ENCODE data around the gene PRKACA. TPM values are rescaled to one million over a fixed set of nuclear protein-coding genes. Genes with fewer than 3 reads are reported as not detected.

Gene PRKACA
- total and polyA plus RNA-seq, 10 of the 15 experiments (the other 5 are each of a cell fraction or from before 2014, with no cell fraction given) = 0.53 to 68.5 (median 11.2) TPM

DNA sequence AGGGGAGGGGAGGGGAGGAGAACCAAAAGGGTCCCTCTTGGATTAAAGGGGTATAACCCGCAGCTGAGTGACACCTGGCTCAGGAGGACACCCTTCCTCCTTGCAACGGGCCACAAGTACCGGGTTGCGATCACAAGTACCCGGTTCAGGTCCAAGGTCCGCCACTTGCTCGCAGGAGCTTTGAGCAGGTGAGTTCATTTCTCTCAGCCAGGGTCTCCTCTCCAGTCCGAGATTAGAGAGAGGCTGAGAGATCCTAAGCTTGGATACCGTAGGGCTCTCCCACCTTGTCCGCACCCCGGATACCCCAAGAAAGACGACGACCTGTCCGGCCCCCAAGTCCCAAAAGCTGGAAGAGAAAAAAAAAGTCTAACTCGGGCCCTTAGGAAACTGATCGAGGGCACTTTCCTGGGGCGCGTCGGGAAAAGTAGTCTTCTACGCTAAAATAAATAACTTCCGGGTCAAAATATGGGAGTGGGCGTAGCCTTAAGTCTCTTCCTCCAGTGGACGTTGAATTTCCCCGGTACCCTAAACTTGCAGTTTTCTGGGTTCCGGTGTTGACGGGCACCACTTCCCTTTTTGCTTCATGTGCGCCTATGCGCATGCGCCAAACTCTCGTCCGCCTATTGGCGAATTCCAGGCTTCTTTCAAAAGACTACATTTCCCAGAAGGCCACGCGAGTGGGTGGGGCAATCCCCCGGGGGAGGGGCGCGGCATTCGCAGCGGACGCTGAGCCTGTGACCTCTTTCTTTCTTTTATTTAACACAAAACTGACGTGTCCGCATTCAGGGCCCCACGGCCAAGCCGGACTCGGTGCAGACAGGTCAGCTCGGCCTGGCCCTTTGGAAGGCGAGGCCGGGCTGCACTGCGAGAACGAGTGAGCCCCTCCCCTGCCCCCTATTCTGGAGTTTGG is 36.4 kb downstream of the PRKACA start (continued):
- TF ChIP-seq RB1 (IDR thresholded peaks at IDR 0.05; ENCODE audit: borderline replicate concordance) (peak; percentile 62; the same call in 1 of the 2 replicates), KLF5 (IDR thresholded peaks at IDR 0.05; ENCODE audit: partially characterized antibody) (peak; percentile 54), PML (IDR thresholded peaks at IDR 0.05; ENCODE audit: low read length) (peak; percentile 88; the same call in 1 of the 2 replicates), CREM (IDR thresholded peaks at IDR 0.05; ENCODE audit: low read depth) (peak; percentile 90), SMAD5 (IDR thresholded peaks at IDR 0.05; ENCODE audit: low read depth) (peak; percentile 50; the same call in 1 of the 2 replicates), NFYB (IDR thresholded peaks at IDR 0.05; ENCODE audit: insufficient read depth, low read depth, low read length) (peak; percentile 52; the same call in 1 of the 2 replicates), ZNF207 (IDR thresholded peaks at IDR 0.05; ENCODE audit: borderline replicate concordance) (peak; percentile 55; the same call in 1 of the 2 replicates), SRF (IDR thresholded peaks at IDR 0.05; ENCODE audit: low read depth in 2 of 2, low read length in 2 of 2) (peak in 1 of 2 experiments; percentile 5; a peak in 1 of 4 replicates), BACH1 (IDR thresholded peaks at IDR 0.05; ENCODE audit: borderline replicate concordance) (peak; percentile 54; the same call in 1 of the 2 replicates), FOXK2 (IDR thresholded peaks at IDR 0.05) (peak; percentile 46; the same call in 1 of the 2 replicates), ZSCAN29 (IDR thresholded peaks at IDR 0.05) (no peak), NR2F1 (conservative IDR thresholded peaks at IDR 0.05) (peak; percentile 89), NRF1 (conservative IDR thresholded peaks at IDR 0.05; ENCODE audit: low read depth, low read length) (peak; percentile 82)
- TF ChIP-seq, protein P1, sequence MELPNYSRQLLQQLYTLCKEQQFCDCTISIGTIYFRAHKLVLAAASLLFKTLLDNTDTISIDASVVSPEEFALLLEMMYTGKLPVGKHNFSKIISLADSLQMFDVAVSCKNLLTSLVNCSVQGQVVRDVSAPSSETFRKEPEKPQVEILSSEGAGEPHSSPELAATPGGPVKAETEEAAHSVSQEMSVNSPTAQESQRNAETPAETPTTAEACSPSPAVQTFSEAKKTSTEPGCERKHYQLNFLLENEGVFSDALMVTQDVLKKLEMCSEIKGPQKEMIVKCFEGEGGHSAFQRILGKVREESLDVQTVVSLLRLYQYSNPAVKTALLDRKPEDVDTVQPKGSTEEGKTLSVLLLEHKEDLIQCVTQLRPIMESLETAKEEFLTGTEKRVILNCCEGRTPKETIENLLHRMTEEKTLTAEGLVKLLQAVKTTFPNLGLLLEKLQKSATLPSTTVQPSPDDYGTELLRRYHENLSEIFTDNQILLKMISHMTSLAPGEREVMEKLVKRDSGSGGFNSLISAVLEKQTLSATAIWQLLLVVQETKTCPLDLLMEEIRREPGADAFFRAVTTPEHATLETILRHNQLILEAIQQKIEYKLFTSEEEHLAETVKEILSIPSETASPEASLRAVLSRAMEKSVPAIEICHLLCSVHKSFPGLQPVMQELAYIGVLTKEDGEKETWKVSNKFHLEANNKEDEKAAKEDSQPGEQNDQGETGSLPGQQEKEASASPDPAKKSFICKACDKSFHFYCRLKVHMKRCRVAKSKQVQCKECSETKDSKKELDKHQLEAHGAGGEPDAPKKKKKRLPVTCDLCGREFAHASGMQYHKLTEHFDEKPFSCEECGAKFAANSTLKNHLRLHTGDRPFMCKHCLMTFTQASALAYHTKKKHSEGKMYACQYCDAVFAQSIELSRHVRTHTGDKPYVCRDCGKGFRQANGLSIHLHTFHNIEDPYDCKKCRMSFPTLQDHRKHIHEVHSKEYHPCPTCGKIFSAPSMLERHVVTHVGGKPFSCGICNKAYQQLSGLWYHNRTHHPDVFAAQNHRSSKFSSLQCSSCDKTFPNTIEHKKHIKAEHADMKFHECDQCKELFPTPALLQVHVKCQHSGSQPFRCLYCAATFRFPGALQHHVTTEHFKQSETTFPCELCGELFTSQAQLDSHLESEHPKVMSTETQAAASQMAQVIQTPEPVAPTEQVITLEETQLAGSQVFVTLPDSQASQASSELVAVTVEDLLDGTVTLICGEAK (IDR thresholded peaks at IDR 0.05; ENCODE audit: borderline replicate concordance) = peak; percentile 98
- TF ChIP-seq, protein P2, sequence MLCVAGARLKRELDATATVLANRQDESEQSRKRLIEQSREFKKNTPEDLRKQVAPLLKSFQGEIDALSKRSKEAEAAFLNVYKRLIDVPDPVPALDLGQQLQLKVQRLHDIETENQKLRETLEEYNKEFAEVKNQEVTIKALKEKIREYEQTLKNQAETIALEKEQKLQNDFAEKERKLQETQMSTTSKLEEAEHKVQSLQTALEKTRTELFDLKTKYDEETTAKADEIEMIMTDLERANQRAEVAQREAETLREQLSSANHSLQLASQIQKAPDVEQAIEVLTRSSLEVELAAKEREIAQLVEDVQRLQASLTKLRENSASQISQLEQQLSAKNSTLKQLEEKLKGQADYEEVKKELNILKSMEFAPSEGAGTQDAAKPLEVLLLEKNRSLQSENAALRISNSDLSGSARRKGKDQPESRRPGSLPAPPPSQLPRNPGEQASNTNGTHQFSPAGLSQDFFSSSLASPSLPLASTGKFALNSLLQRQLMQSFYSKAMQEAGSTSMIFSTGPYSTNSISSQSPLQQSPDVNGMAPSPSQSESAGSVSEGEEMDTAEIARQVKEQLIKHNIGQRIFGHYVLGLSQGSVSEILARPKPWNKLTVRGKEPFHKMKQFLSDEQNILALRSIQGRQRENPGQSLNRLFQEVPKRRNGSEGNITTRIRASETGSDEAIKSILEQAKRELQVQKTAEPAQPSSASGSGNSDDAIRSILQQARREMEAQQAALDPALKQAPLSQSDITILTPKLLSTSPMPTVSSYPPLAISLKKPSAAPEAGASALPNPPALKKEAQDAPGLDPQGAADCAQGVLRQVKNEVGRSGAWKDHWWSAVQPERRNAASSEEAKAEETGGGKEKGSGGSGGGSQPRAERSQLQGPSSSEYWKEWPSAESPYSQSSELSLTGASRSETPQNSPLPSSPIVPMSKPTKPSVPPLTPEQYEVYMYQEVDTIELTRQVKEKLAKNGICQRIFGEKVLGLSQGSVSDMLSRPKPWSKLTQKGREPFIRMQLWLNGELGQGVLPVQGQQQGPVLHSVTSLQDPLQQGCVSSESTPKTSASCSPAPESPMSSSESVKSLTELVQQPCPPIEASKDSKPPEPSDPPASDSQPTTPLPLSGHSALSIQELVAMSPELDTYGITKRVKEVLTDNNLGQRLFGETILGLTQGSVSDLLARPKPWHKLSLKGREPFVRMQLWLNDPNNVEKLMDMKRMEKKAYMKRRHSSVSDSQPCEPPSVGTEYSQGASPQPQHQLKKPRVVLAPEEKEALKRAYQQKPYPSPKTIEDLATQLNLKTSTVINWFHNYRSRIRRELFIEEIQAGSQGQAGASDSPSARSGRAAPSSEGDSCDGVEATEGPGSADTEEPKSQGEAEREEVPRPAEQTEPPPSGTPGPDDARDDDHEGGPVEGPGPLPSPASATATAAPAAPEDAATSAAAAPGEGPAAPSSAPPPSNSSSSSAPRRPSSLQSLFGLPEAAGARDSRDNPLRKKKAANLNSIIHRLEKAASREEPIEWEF (IDR thresholded peaks at IDR 0.05; ENCODE audit: insufficient replicate concordance, low read depth, low read length) = no peak
- TF ChIP-seq, protein P3, sequence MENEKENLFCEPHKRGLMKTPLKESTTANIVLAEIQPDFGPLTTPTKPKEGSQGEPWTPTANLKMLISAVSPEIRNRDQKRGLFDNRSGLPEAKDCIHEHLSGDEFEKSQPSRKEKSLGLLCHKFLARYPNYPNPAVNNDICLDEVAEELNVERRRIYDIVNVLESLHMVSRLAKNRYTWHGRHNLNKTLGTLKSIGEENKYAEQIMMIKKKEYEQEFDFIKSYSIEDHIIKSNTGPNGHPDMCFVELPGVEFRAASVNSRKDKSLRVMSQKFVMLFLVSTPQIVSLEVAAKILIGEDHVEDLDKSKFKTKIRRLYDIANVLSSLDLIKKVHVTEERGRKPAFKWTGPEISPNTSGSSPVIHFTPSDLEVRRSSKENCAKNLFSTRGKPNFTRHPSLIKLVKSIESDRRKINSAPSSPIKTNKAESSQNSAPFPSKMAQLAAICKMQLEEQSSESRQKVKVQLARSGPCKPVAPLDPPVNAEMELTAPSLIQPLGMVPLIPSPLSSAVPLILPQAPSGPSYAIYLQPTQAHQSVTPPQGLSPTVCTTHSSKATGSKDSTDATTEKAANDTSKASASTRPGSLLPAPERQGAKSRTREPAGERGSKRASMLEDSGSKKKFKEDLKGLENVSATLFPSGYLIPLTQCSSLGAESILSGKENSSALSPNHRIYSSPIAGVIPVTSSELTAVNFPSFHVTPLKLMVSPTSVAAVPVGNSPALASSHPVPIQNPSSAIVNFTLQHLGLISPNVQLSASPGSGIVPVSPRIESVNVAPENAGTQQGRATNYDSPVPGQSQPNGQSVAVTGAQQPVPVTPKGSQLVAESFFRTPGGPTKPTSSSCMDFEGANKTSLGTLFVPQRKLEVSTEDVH (IDR thresholded peaks at IDR 0.05; ENCODE audit: low read depth, partially characterized antibody) = peak; percentile 87

All from GM12878 (cell line).